ENCODE measurements around the gene CKAP4.

The CKAP4 gene

DNA sequence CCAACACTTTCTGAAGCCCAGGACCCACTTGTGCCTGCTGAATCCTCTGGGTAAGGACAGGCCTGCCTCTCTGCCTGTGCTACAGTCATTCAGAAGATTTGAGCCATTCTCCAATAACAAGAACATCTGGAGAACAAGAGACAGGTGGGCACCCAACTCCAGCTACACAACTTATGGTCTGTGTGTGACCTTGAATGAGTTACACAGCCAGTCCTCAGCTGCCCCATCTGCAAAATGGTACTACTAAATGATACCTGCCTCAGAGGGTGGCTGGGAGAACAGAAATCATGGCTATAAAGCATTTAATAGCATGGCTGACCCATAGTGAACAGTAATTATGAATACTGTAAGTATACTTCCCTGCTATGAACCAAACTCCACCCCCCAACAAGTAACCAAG is 4.2 kb downstream of the CKAP4 start:
- Histone ChIP-seq H3K9me3 (replicated peaks; ENCODE audit: insufficient read depth, low read length) (no peaks in the 10 kb centered on the region), H3K4me2 (ENCODE audit: low read depth, low read length) (no peak overlapping the region), H3K9ac (ENCODE audit: low read length) (no peak overlapping the region), H3K9me2 (replicated peaks; ENCODE audit: insufficient read depth, low read length) (no peaks in the 10 kb centered on the region), H3K27me3 (replicated peaks; ENCODE audit: insufficient read depth, low read length) (no peaks in the 10 kb centered on the region), H3F3A (ENCODE audit: insufficient read depth, low read length) (peaks cover 5% of the 10 kb centered on the region), H3K36me3 (replicated peaks; ENCODE audit: insufficient read depth, low read length) (no peaks in the 10 kb centered on the region; the same call in 1 of the 2 replicates), H4K20me1 (ENCODE audit: insufficient read depth, low read length) (no peaks in the 10 kb centered on the region), H3K4me3 (ENCODE audit: low read length) (no peak overlapping the region), H3K27ac (ENCODE audit: low read length) (no peak overlapping the region), H3K4me1 (ENCODE audit: low read length) (peaks cover 8% of the 10 kb centered on the region), H2AFZ (ENCODE audit: low read length) (no peak overlapping the region), H3K79me2 (ENCODE audit: low read length) (peaks cover 32% of the 10 kb centered on the region)
- TF ChIP-seq EZH2phosphoT487 (IDR thresholded peaks at IDR 0.05; ENCODE audit: low read length) = no peak
- DNase-seq = no peak

GRCh38 chr12:106240821-106241220 is 7.0 kb downstream of the CKAP4 start:
- Histone ChIP-seq H3K4me2 (ENCODE audit: low read depth, low read length) (no peak overlapping the region), H3K79me2 (ENCODE audit: low read length) (peaks cover 17% of the 10 kb centered on the region), H3K4me3 (ENCODE audit: low read length) (no peak overlapping the region), H3K4me1 (ENCODE audit: low read length) (peaks cover 1% of the 10 kb centered on the region), H3K9me3 (replicated peaks; ENCODE audit: insufficient read depth, low read length) (no peaks in the 10 kb centered on the region), H3K27me3 (replicated peaks; ENCODE audit: insufficient read depth, low read length) (no peaks in the 10 kb centered on the region), H4K20me1 (ENCODE audit: insufficient read depth, low read length) (no peaks in the 10 kb centered on the region), H3K9me2 (replicated peaks; ENCODE audit: insufficient read depth, low read length) (no peaks in the 10 kb centered on the region), H3F3A (ENCODE audit: insufficient read depth, low read length) (no peaks in the 10 kb centered on the region), H2AFZ (ENCODE audit: low read length) (no peak overlapping the region), H3K9ac (ENCODE audit: low read length) (no peak overlapping the region), H3K27ac (ENCODE audit: low read length) (no peak overlapping the region), H3K36me3 (replicated peaks; ENCODE audit: insufficient read depth, low read length) (no peaks in the 10 kb centered on the region; the same call in 1 of the 2 replicates)
- no peak for DNase-seq
- TF ChIP-seq EZH2 (optimal IDR thresholded peaks at IDR 0.05; ENCODE audit: low read depth, low read length) (no peak), EZH2phosphoT487 (IDR thresholded peaks at IDR 0.05; ENCODE audit: low read length) (no peak), CTCF (IDR thresholded peaks at IDR 0.05; ENCODE audit: low read length) (no peak)

DNA sequence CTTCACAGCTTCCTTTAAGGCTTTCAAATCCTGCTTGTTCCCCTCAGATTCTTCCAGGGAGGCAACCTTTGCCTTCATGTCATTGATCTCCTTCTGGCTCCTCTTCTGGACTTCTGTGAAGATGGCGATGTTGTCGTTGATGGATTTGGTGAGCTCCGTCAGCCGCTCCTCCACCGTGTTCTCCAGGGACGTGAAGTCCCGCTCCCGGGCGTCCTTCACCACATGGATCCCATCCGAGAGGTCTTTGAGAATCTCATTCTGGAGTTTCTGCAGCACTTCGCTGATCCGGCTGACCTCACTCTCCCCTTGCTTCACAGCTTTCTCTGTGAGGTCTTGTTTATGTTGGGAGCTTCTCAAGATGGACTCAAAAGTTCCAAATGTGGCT is 7.9 kb downstream of the CKAP4 start:
- no peak overlapping the region for H3K4me3 ChIP-seq (ENCODE audit: low read length)
- H3K9ac ChIP-seq (ENCODE audit: low read length) = no peak overlapping the region
- H3K27ac ChIP-seq (ENCODE audit: low read length) = no peak overlapping the region
- no peaks in the 10 kb centered on the region; the same call in 1 of the 2 replicates for H3K36me3 ChIP-seq (replicated peaks; ENCODE audit: insufficient read depth, low read length)
- no peaks in the 10 kb centered on the region for H3K27me3 ChIP-seq (replicated peaks; ENCODE audit: insufficient read depth, low read length)
- H2AFZ ChIP-seq (ENCODE audit: low read length) = no peak overlapping the region
- TF ChIP-seq EZH2 (optimal IDR thresholded peaks at IDR 0.05; ENCODE audit: low read depth, low read length) (no peak), CTCF (IDR thresholded peaks at IDR 0.05; ENCODE audit: low read length) (no peak), EZH2phosphoT487 (IDR thresholded peaks at IDR 0.05; ENCODE audit: low read length) (no peak)
- no peak overlapping the region for H3K4me2 ChIP-seq (ENCODE audit: low read depth, low read length)
- no peaks in the 10 kb centered on the region for H3F3A ChIP-seq (ENCODE audit: insufficient read depth, low read length)
- no peaks in the 10 kb centered on the region for H3K9me2 ChIP-seq (replicated peaks; ENCODE audit: insufficient read depth, low read length)
- no peaks in the 10 kb centered on the region for H3K4me1 ChIP-seq (ENCODE audit: low read length)
- peaks cover 11% of the 10 kb centered on the region for H3K79me2 ChIP-seq (ENCODE audit: low read length)
- no peaks in the 10 kb centered on the region for H4K20me1 ChIP-seq (ENCODE audit: insufficient read depth, low read length)
- H3K9me3 ChIP-seq (replicated peaks; ENCODE audit: insufficient read depth, low read length) = no peaks in the 10 kb centered on the region
- DNase-seq = no peak

DNA sequence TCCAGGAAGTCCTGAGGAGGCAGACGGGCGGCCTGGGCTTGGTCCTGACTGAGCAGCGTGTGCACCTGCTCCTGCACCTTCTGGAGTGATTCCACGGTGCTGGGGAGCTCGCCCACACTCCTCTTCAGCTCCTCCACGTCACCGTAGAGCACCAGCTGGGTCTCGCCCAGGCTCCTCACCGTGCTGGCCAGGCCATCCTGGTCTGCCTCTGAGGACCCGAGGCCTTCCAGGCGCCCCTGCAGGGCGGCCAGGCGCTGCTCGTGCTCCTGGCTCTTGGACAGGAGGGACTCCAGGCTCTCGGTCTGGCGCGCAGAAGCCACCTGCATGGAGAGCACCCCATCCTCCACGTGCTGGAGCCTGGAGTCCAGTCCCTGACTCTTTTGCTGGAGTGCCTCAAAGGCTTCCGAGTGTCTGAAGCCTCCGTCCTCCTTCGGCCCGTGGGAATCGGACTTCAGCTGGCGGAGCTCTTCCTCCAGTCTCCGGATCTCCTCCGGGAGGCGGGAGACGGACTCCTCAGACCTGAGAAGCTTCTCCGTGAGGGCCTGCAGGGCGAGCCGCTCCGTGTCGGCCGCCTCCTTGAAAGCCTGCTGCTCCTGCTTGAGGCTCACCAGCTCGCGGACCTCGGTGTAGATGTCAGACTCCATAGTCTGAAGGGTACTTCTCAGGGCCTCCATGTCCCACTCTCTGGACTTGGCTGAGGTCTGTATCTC is 8.4 kb downstream of the CKAP4 start:
- H2AFZ ChIP-seq (ENCODE audit: low read length) = no peak overlapping the region
- no peak for TF ChIP-seq EZH2 (optimal IDR thresholded peaks at IDR 0.05; ENCODE audit: low read depth, low read length)
- H3F3A ChIP-seq (ENCODE audit: insufficient read depth, low read length) = no peaks in the 10 kb centered on the region
- no peaks in the 10 kb centered on the region for H3K27me3 ChIP-seq (replicated peaks; ENCODE audit: insufficient read depth, low read length)
- no peak overlapping the region for H3K27ac ChIP-seq (ENCODE audit: low read length)
- H3K9ac ChIP-seq (ENCODE audit: low read length) = no peak overlapping the region
- no peaks in the 10 kb centered on the region for H4K20me1 ChIP-seq (ENCODE audit: insufficient read depth, low read length)
- no peaks in the 10 kb centered on the region for H3K9me2 ChIP-seq (replicated peaks; ENCODE audit: insufficient read depth, low read length)
- H3K9me3 ChIP-seq (replicated peaks; ENCODE audit: insufficient read depth, low read length) = no peaks in the 10 kb centered on the region
- no peak overlapping the region for H3K4me2 ChIP-seq (ENCODE audit: low read depth, low read length)
- H3K79me2 ChIP-seq (ENCODE audit: low read length) = 0 out of 2 replicates have a peak, but pooled peaks cover 6% of the 10 kb centered on the region
- H3K4me3 ChIP-seq (ENCODE audit: low read length) = no peak overlapping the region
- DNase-seq = no peak
- no peaks in the 10 kb centered on the region; the same call in 1 of the 2 replicates for H3K36me3 ChIP-seq (replicated peaks; ENCODE audit: insufficient read depth, low read length)
- no peaks in the 10 kb centered on the region for H3K4me1 ChIP-seq (ENCODE audit: low read length)
